Stimulated activated CD8-positive, alpha-beta memory T cell treated with anti-CD3 and anti-CD28 coated beads, Interleukin-15, amount 100 ng/mL, for 48 hours (primary cell): ENCODE measurements around the gene M6PR.

ENCODE experiments used
- DNase-seq, 2 donors: peaks; one replicate each; pipeline ENCODE4 v3.0.0-alpha.2; 2020; ENCODE audit warnings: low read depth in 2 of 2

The M6PR gene

GRCh38 chr12:8949342-8950220 lies at the start of gene M6PR:
Gene M6PR (minus strand): TSS chr12:8949645. CDS start chr12:8946404, 3,241 bp downstream.
- DNase-seq = peak; percentile 90 to 93

GRCh38 chr12:8996682-8997405 lies 47.4 kb upstream of the M6PR start:
- DNase-seq = peak; percentile 8 to 19

- no peak for DNase-seq
These were observed 45.8 kb upstream of the M6PR start for GRCh38 chr12:8995021-8995775.

GRCh38 chr12:8993827-8994226 lies 44.4 kb upstream of the M6PR start:
- DNase-seq = no peak

GRCh38 chr12:8991371-8992345 lies 42.2 kb upstream of the M6PR start:
- no peak for DNase-seq

GRCh38 chr12:8989413-8989812 lies 40.0 kb upstream of the M6PR start, which contains the start of gene KLRG1:
Gene KLRG1 (plus strand): TSS chr12:8989546. CDS start chr12:8989636, 90 bp downstream.
- DNase-seq = no peak

GRCh38 chr12:8987685-8988084 lies 38.2 kb upstream of the M6PR start:
- no peak for DNase-seq

- DNase-seq = no peak
These were observed 37.7 kb upstream of the M6PR start for GRCh38 chr12:8987163-8987562.

- no peak for DNase-seq
These were observed 35.8 kb upstream of the M6PR start for GRCh38 chr12:8985213-8985754.

- DNase-seq = no peak
These were observed 30.7 kb upstream of the M6PR start for GRCh38 chr12:8980137-8980536.

- DNase-seq = no peak
These were observed 21.0 kb upstream of the M6PR start for GRCh38 chr12:8970432-8970831.

GRCh38 chr12:8969861-8970411 lies 20.5 kb upstream of the M6PR start:
- no peak for DNase-seq

- DNase-seq = no peak
These were observed 19.3 kb upstream of the M6PR start for GRCh38 chr12:8968761-8969160.

- no peak for DNase-seq
These were observed 10.7 kb upstream of the M6PR start for GRCh38 chr12:8960176-8960575.

GRCh38 chr12:8958066-8958465 lies 8.6 kb upstream of the M6PR start:
- DNase-seq = no peak

GRCh38 chr12:8957561-8957960 lies 8.1 kb upstream of the M6PR start:
- no peak for DNase-seq

- no peak for DNase-seq
These were observed 7.3 kb upstream of the M6PR start for GRCh38 chr12:8956772-8957171.

- no peak for DNase-seq
These were observed 6.6 kb upstream of the M6PR start for GRCh38 chr12:8956073-8956472.

- peak in 1 of 2 donors; percentile 27 for DNase-seq
These were observed 4.4 kb upstream of the M6PR start for GRCh38 chr12:8953773-8954402.

- DNase-seq = peak in 1 of 2 donors; percentile 38
These were observed 2.3 kb upstream of the M6PR start for GRCh38 chr12:8951744-8952143.
